ENCODE measurements around the gene UBXN7. TPM values are rescaled to one million over a fixed set of nuclear protein-coding genes. Genes with fewer than 3 reads are reported as not detected.
"Not testable (repeated sequence)": the region's sequence is repeated elsewhere in the genome, so short reads cannot be mapped to it uniquely, and the experiment has no call there.

The UBXN7 gene
- total RNA-seq, 3 donors from 2014 or later, result 33.7 to 35.2 (median 34.7) TPM

- Mint-ChIP-seq H3K4me3 (no peak overlapping the region), H3K27me3 (ENCODE audit: low read depth) (no peaks in the 10 kb centered on the region), H3K9me3 (no peaks in the 10 kb centered on the region), H3K36me3 (ENCODE audit: insufficient read depth) (peaks cover 55% of the 10 kb centered on the region), H3K4me1 (ENCODE audit: low read depth) (peaks cover 10% of the 10 kb centered on the region)
- DNase-seq (no peak), ATAC-seq (no peak)
Observed at GRCh38 chr3:196356556-196356955, 75.7 kb downstream of the UBXN7 start.

DNA sequence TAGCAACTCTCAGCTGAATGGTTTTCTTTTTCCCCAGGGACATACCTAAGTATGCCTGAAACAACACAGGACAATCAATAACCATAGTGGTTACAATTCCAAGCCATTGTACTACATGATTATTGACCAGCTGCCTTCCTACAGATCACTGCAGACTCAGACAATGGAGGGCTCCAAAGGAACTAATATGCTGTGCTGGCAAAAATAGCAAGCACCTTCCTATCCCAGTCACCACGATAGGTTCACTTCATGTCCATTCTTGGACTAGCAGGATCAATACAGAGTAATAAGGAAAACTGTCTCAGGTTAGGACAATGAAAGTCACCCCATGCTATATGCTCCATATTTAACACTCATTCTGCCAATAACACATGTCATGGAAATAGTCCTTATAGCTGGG is 76.6 kb downstream of the UBXN7 start:
- H3K27me3 Mint-ChIP-seq (ENCODE audit: low read depth), result no peaks in the 10 kb centered on the region
- H3K4me1 Mint-ChIP-seq (ENCODE audit: low read depth), result peaks cover 10% of the 10 kb centered on the region
- no peak overlapping the region for H3K4me3 Mint-ChIP-seq
- ATAC-seq (no peak), DNase-seq (no peak)
- peaks cover 48% of the 10 kb centered on the region for H3K36me3 Mint-ChIP-seq (ENCODE audit: insufficient read depth)
- no peaks in the 10 kb centered on the region for H3K9me3 Mint-ChIP-seq

DNA sequence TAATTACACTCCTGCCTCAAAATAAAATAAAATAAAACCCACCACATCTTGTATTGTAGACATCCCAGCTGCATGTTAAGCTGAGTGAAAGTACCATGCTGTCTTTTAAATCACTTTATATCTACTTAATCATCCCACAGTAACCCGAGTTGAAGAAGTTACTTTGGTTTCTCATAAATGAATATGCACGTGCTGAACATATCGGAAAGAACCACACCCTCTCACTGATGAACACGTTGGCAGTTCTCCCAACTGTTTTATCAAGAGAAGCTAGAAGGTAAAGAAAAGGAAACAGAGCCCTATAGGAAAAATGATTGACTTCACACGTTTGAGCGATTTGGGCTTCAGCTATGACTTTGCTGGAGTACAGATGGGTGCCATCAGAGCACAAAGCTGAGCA is 78.1 kb downstream of the UBXN7 start:
- DNase-seq (no peak), ATAC-seq (no peak)
- peaks cover 8% of the 10 kb centered on the region for H3K4me1 Mint-ChIP-seq (ENCODE audit: low read depth)
- no peaks in the 10 kb centered on the region for H3K27me3 Mint-ChIP-seq (ENCODE audit: low read depth)
- H3K4me3 Mint-ChIP-seq, result no peak overlapping the region
- peaks cover 38% of the 10 kb centered on the region for H3K36me3 Mint-ChIP-seq (ENCODE audit: insufficient read depth)
- no peaks in the 10 kb centered on the region for H3K9me3 Mint-ChIP-seq

DNA sequence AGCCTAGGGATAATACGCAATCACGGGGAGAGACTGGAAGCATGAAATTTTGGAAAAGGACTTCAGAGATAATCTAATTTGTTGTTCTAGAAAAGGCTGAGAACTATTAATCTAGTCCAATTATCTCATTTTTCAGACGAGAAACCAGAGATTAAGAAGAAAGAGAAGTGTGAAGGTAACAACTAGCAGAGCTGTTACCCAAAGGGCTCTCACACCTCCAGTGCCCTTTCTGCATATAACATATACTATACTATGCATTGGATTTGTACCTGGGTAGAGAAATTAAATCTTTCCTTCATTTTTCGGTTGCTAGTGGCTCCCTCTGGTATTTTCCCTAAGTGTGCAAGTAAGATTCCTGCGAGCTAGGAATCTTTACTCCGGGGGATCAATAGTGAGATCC is 80.7 kb downstream of the UBXN7 start:
- DNase-seq, result no peak
- no peak for ATAC-seq
- Mint-ChIP-seq H3K4me1 (ENCODE audit: low read depth) (no peaks in the 10 kb centered on the region), H3K27me3 (ENCODE audit: low read depth) (no peaks in the 10 kb centered on the region), H3K9me3 (no peaks in the 10 kb centered on the region), H3K4me3 (no peak overlapping the region), H3K36me3 (ENCODE audit: insufficient read depth) (peaks cover 26% of the 10 kb centered on the region)

- no peaks in the 10 kb centered on the region for H3K9me3 Mint-ChIP-seq
- H3K36me3 Mint-ChIP-seq (ENCODE audit: insufficient read depth), result peaks cover 19% of the 10 kb centered on the region
- no peaks in the 10 kb centered on the region for H3K27me3 Mint-ChIP-seq (ENCODE audit: low read depth)
- DNase-seq (no peak), ATAC-seq (no peak)
- H3K4me3 Mint-ChIP-seq, result no peak overlapping the region
- no peaks in the 10 kb centered on the region for H3K4me1 Mint-ChIP-seq (ENCODE audit: low read depth)
Observed at GRCh38 chr3:196350067-196350466, 82.2 kb downstream of the UBXN7 start.

DNA sequence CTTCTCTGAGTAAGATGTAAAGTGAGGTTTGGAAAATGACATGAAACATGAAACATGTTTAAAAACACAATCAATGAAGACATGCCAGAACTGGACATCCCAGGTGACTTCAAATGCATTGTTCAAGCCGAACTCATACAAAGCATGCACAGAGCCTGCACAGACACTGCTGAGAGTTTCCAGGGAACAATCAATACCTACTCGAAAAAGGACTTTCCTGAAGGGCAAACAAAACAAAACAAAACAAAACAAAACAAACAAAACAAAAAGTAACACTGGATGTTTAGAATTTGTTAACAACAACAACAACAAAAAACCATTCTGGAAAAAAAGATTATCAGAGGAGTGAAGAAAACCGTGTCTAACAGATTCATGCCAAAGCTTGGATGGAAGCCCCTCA is 83.5 kb downstream of the UBXN7 start:
- ATAC-seq, result no peak
- H3K9me3 Mint-ChIP-seq, result no peaks in the 10 kb centered on the region
- no peak overlapping the region for H3K4me3 Mint-ChIP-seq

DNA sequence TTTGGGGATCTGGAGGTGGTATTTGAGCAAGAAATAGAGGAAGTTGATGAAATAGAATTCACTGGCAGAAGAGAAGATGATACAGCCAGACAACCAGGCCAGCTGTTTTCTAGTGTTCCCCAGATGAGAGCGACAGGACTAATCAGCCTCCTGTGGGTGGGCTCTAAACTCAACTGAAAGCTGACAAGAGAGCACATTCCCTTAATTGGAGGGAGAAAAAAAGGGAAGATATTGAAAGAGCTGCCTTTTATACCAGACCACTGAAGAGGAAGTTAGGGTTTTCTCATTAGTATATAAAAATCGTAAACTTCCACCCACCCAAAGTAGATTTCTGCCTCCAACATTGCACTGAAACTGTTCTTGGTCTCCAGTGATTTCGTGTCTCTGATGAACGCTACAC is 87.6 kb downstream of the UBXN7 start:
- DNase-seq, result no peak
- Mint-ChIP-seq H3K9me3 (no peaks in the 10 kb centered on the region), H3K27me3 (ENCODE audit: low read depth) (no peaks in the 10 kb centered on the region), H3K4me1 (ENCODE audit: low read depth) (peaks cover 7% of the 10 kb centered on the region), H3K4me3 (no peak overlapping the region), H3K36me3 (ENCODE audit: insufficient read depth) (peaks cover 8% of the 10 kb centered on the region)
- ATAC-seq, result no peak

More for the DNA sequence above, 83.5 kb downstream of the UBXN7 start:
- Mint-ChIP-seq H3K27me3 (ENCODE audit: low read depth) (no peaks in the 10 kb centered on the region), H3K36me3 (ENCODE audit: insufficient read depth) (peaks cover 11% of the 10 kb centered on the region), H3K4me1 (ENCODE audit: low read depth) (peaks cover 3% of the 10 kb centered on the region)
- DNase-seq, result no peak

- H3K27me3 Mint-ChIP-seq (ENCODE audit: low read depth); ATAC-seq; DNase-seq; H3K4me1 Mint-ChIP-seq (ENCODE audit: low read depth); H3K36me3 Mint-ChIP-seq (ENCODE audit: insufficient read depth); H3K4me3 Mint-ChIP-seq; H3K9me3 Mint-ChIP-seq: not testable (repeated sequence)
Observed at GRCh38 chr3:196343917-196344316, 88.3 kb downstream of the UBXN7 start.

DNA sequence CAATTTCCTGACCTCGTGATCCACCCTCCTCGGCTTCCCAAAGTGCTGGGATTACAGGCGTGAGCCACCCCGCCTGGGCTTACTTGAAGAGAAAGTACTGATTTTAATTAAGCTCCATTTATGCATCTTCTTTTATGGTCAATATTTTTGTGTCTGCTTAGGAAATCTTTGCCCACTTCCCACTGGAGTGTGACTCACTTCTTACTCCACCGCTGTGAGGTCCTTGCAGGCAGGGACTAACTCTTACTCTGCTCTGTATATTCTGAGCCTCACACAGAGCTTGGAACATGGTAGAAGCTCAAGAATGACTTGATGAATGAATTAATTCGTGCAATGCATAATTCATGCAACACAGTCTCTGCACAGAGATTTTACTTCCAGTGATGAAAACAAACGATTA is 91.1 kb downstream of the UBXN7 start:
- H3K9me3 Mint-ChIP-seq, result no peaks in the 10 kb centered on the region
- peaks cover 5% of the 10 kb centered on the region for H3K36me3 Mint-ChIP-seq (ENCODE audit: insufficient read depth)
- ATAC-seq, result no peak

GRCh38 chr3:196340466-196340865 is 91.8 kb downstream of the UBXN7 start:
- no peak overlapping the region for H3K4me3 Mint-ChIP-seq
- peaks cover 7% of the 10 kb centered on the region for H3K4me1 Mint-ChIP-seq (ENCODE audit: low read depth)
- ATAC-seq (no peak), DNase-seq (no peak)
- H3K27me3 Mint-ChIP-seq (ENCODE audit: low read depth), result peaks cover 2% of the 10 kb centered on the region
- H3K9me3 Mint-ChIP-seq, result no peaks in the 10 kb centered on the region
- H3K36me3 Mint-ChIP-seq (ENCODE audit: insufficient read depth), result peaks cover under 1% of the 10 kb centered on the region

More for the DNA sequence above, 91.1 kb downstream of the UBXN7 start:
- Mint-ChIP-seq H3K4me1 (ENCODE audit: low read depth) (peaks cover 7% of the 10 kb centered on the region), H3K4me3 (no peak overlapping the region), H3K27me3 (ENCODE audit: low read depth) (peaks cover 2% of the 10 kb centered on the region)
- DNase-seq, result no peak

GRCh38 chr3:196339493-196340254 is 92.6 kb downstream of the UBXN7 start:
- Mint-ChIP-seq H3K4me3 (no peak overlapping the region), H3K27me3 (ENCODE audit: low read depth) (peaks cover 2% of the 10 kb centered on the region), H3K9me3 (no peaks in the 10 kb centered on the region), H3K36me3 (ENCODE audit: insufficient read depth) (no peaks in the 10 kb centered on the region), H3K4me1 (ENCODE audit: low read depth) (peaks cover 7% of the 10 kb centered on the region)
- DNase-seq (no peak), ATAC-seq (no peak)

DNA sequence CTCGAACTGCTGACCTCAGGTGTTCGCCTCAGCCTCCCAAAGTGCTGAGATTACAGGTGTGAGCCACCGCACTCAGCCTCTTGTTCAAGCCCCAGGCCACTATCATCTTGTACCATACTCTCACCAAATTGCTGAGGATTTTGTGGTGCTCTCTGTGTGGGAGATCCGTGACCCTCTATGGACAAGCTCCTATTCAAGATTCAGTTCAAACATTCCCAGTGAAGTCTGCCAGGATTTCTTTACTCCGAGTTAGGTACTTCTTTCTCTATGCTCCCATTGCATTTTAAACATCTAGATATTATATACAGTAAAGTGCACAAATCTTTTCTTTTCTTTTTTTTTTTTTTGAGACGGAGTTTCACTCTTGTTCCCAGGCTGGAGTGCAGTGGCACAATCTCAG is 93.2 kb downstream of the UBXN7 start:
- ATAC-seq, result no peak
- Mint-ChIP-seq H3K4me1 (ENCODE audit: low read depth) (peaks cover 4% of the 10 kb centered on the region), H3K9me3 (no peaks in the 10 kb centered on the region), H3K36me3 (ENCODE audit: insufficient read depth) (no peaks in the 10 kb centered on the region), H3K27me3 (ENCODE audit: low read depth) (peaks cover 2% of the 10 kb centered on the region), H3K4me3 (no peak overlapping the region)
- no peak for DNase-seq

- H3K9me3 Mint-ChIP-seq, result no peaks in the 10 kb centered on the region
- H3K4me1 Mint-ChIP-seq (ENCODE audit: low read depth), result peaks cover 4% of the 10 kb centered on the region
- no peak overlapping the region for H3K4me3 Mint-ChIP-seq
- no peak for DNase-seq
- H3K36me3 Mint-ChIP-seq (ENCODE audit: insufficient read depth), result no peaks in the 10 kb centered on the region
- peaks cover 2% of the 10 kb centered on the region for H3K27me3 Mint-ChIP-seq (ENCODE audit: low read depth)
- ATAC-seq, result no peak
Observed at GRCh38 chr3:196336319-196337145, 95.7 kb downstream of the UBXN7 start.

DNA sequence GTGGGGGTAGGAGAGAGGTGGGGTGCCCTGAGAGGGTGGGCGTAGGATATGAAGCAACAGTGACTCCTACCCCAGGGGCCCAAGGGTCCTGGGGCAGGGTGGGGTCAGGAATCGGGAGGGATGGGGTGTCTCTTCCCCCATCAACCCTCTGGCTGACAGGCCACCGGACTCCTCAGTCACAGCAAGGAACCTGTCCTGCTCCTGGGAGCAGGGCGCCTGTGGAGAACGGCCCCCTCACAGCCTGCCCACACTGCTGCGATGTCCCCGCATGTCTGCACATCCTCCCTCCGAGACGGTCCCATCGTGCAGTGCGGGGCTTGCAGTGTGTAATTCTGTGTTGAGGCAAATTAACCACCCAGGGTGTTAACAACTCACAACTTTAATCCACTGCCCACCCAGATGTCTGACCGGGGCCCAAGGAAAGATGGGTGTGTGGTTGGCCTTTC is 96.7 kb downstream of the UBXN7 start:
- H3K4me1 Mint-ChIP-seq (ENCODE audit: low read depth), result peaks cover 3% of the 10 kb centered on the region
- ATAC-seq (no peak), DNase-seq (no peak)

GRCh38 chr3:196334982-196335381 is 97.2 kb downstream of the UBXN7 start:
- Mint-ChIP-seq H3K9me3 (no peaks in the 10 kb centered on the region), H3K4me1 (ENCODE audit: low read depth) (no peaks in the 10 kb centered on the region), H3K27me3 (ENCODE audit: low read depth) (peaks cover 2% of the 10 kb centered on the region), H3K36me3 (ENCODE audit: insufficient read depth) (no peaks in the 10 kb centered on the region), H3K4me3 (no peak overlapping the region)
- DNase-seq (no peak), ATAC-seq (no peak)

More for the DNA sequence above, 96.7 kb downstream of the UBXN7 start:
- no peak overlapping the region for H3K4me3 Mint-ChIP-seq
- H3K36me3 Mint-ChIP-seq (ENCODE audit: insufficient read depth), result no peaks in the 10 kb centered on the region
- H3K27me3 Mint-ChIP-seq (ENCODE audit: low read depth), result peaks cover 2% of the 10 kb centered on the region
- H3K9me3 Mint-ChIP-seq, result no peaks in the 10 kb centered on the region

Measured in activated T-cell treated with anti-CD3 and anti-CD28 coated beads, Interleukin-2, amount 50 U/mL, for 4 hours (primary cell).